Panc1 (cell line): ENCODE measurements around the gene MSRB1. TPM values are rescaled to one million over a fixed set of nuclear protein-coding genes. Genes with fewer than 3 reads are reported as not detected.

ENCODE experiments used
- ATAC-seq: fragments of 200-7000 bp; cut with Tn5 transposase; 2 replicates; pipeline ENCODE4 v1.9.1; 2020; ENCODE audit warnings: mild to moderate bottlenecking, moderate library complexity
- BruUV-seq: library from RNA; stranded (reverse); fragments of 400-500 nt; replicated peaks from 2 replicates; lab custom pipeline; 2021; lab: Mats Ljungman, UMichigan
- CTCF ChIA-PET: fragments of 300-600 bp; sonication (Branson Sonifier 250); formaldehyde crosslinking; loops from one replicate; lab custom pipeline; 2022; ENCODE audit warnings: antibody characterized with exemption; lab: Charles Lee
- POLR2A ChIA-PET: fragments of 300-600 bp; sonication (Branson Sonifier 250); formaldehyde crosslinking; loops from one replicate; lab custom pipeline; 2022; ENCODE audit warnings: antibody characterized with exemption; lab: Charles Lee
- DNase-seq: peaks from one replicate; pipeline ENCODE4 v3.0.0-alpha.2; 2010; ENCODE audit warnings: low read depth, low spot score
- H3K27ac ChIP-seq: 2 replicates; pipeline ENCODE4 v1.5.1; 2011; ENCODE audit warnings: mild to moderate bottlenecking, low read length, inconsistent platforms
- H3K27me3 ChIP-seq: fragments of 200-500 bp; sonication (Bioruptor generic); 2 replicates; pipeline ENCODE4 v1.6.0; 2014; ENCODE audit warnings: low read length, inconsistent platforms; ENCODE audit not compliant: control insufficient read depth, insufficient read depth
- H3K36me3 ChIP-seq: fragments of 200-500 bp; sonication (Bioruptor generic); 2 replicates; pipeline ENCODE4 v1.5.1; 2014; ENCODE audit warnings: inconsistent platforms, mild to moderate bottlenecking, low read length, moderate library complexity; ENCODE audit not compliant: control insufficient read depth, insufficient read depth
- H3K4me1 ChIP-seq: 2 replicates; pipeline ENCODE4 v1.5.1; 2011; ENCODE audit warnings: inconsistent platforms, mild to moderate bottlenecking, low read length, moderate library complexity; ENCODE audit not compliant: control insufficient read depth, insufficient read depth
- H3K4me3 ChIP-seq, 2 experiments: 2 replicates each; pipeline ENCODE4 v1.5.1; 2011 to 2012; ENCODE audit warnings: low read depth in 2 of 2, low read length in 2 of 2, mild to moderate bottlenecking in 2 of 2, inconsistent platforms in 1 of 2, moderate library complexity in 1 of 2
- H3K9me3 ChIP-seq: fragments of 200-500 bp; sonication (Bioruptor generic); 2 replicates; pipeline ENCODE4 v1.5.1; 2014; ENCODE audit warnings: low read depth, mild to moderate bottlenecking, inconsistent platforms, low read length, moderate library complexity; ENCODE audit not compliant: control insufficient read depth, insufficient read depth
- CTCF ChIP-seq: fragments of 450-650 bp; IDR thresholded peaks from 2 replicates; pipeline ENCODE4 v1.5.1; 2017; ENCODE audit warnings: mild to moderate bottlenecking
- POLR2AphosphoS5 ChIP-seq: IDR thresholded peaks from 2 replicates; pipeline ENCODE4 v1.6.1; 2012; ENCODE audit warnings: mild to moderate bottlenecking, low read depth, low read length, moderate library complexity
- REST ChIP-seq, 2 experiments: IDR thresholded peaks; 2 replicates each; pipeline ENCODE4 v1.6.1; 2011 to 2012; ENCODE audit warnings: low read depth in 2 of 2, control low read depth in 1 of 2, low read length in 1 of 2, mild to moderate bottlenecking in 1 of 2, moderate library complexity in 1 of 2; ENCODE audit not compliant: insufficient read depth in 1 of 2
- SIN3A ChIP-seq: IDR thresholded peaks from 2 replicates; pipeline ENCODE4 v1.6.1; 2012; ENCODE audit warnings: low read depth, mild to moderate bottlenecking, low read length, moderate library complexity, borderline replicate concordance; ENCODE audit not compliant: insufficient read depth
- TCF7L2 ChIP-seq: IDR thresholded peaks from 2 replicates; pipeline ENCODE4 v1.6.1; 2011; ENCODE audit warnings: mild to moderate bottlenecking, low read depth, low read length, inconsistent platforms
- in situ Hi-C: cut with HindIII; loops from 2 replicates; pipeline ENCODE4 v1.10.0; 2016; ENCODE audit warnings: low sequenced_read_pairs, low pct_unique_long_range_greater_than_20kb
- intact Hi-C: fragments of 100-400 bp; cut with micrococcal nuclease; formaldehyde crosslinking; loops from one replicate; pipeline ENCODE4 v1.10.0; 2022; ENCODE audit not compliant: unreplicated experiment
- total RNA-seq: library from RNA; stranded (reverse); gene quantifications from one replicate; pipeline ENCODE4 v1.2.1, GENCODE V29; 2021; ENCODE audit not compliant: unreplicated experiment

The MSRB1 gene
- total RNA-seq, 1 experiment from 2014 or later = 25.3 TPM

GRCh38 chr16:1991135-1991551 lies 48.1 kb upstream of the MSRB1 start:
- Histone ChIP-seq H3K36me3 (no peaks in the 10 kb centered on the region), H3K27ac (no peak overlapping the region), H3K9me3 (no peaks in the 10 kb centered on the region), H3K4me1 (peaks cover 15% of the 10 kb centered on the region; the same call in 1 of the 2 replicates), H3K27me3 (no peaks in the 10 kb centered on the region), H3K4me3 (peak overlapping the region in 1 of 2 experiments; percentile 67; a peak in 1 of 4 replicates)
- ChIA-PET CTCF (no interaction called here), POLR2A (interaction anchor here (0.6 kb wide), 1 partner anchor 50 kb away, joined by 5 read pairs; no protein-coding TSS in a partner anchor)
- intact Hi-C loops = no loop called here
- in situ Hi-C loops = no loop called here
- DNase-seq (no peak), ATAC-seq (no peak)
- BruUV-seq = no TSS peak
- no peak for TF ChIP-seq TCF7L2
- no peak for TF ChIP-seq SIN3A
- no peak for TF ChIP-seq POLR2AphosphoS5
- no peak for TF ChIP-seq REST (IDR thresholded peaks at IDR 0.05; ENCODE audit: insufficient read depth in 1 of 2, low read depth in 2 of 2, low read length in 1 of 2)
- no peak for TF ChIP-seq CTCF

DNA sequence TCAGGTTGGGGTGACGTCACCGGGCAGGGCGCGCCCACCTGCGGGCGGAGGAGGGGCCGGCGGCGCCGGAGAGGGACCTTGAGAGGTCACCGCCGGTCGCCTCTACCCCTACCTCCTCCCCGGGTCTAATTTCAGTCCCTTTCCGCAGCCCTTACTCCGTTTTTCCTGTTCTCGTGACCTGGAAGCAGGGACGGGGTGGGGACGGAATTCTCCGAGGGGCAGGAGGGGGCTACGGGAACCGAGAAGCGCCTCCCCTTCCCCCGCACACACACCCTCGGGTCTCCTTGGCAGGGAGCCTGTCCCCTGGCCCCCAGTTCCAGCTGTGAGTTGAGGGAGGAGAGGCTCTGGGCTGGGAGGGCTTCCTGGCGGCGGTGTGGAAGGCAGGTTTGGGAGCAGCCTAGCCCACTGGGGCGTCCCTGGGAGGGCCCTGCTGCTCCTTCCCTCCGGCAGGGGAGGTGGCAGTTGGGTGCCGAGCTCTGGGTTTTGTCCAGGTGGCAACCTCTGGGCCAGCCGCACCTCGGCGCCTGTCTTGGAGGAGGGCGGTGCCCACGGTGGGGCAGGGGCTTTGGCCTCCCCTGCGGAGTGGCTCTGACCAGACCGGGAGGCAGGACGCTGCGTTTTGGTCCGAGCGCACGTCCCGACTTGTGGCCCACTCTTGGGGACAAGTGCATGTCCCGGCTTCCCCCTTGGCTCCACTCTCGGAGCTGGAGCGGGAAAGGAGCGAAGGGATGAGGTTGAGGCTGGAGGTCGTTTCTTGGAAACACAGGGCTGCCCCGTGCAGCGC lies 47.5 kb upstream of the MSRB1 start:
- ChIA-PET CTCF (no interaction called here), POLR2A (interaction anchor here (0.6 kb wide), 1 partner anchor 51 kb away, joined by 5 read pairs; no protein-coding TSS in a partner anchor)
- Histone ChIP-seq H3K27me3 (no peaks in the 10 kb centered on the region), H3K36me3 (no peaks in the 10 kb centered on the region), H3K4me3 (peak overlapping the region; percentile 50 to 67), H3K27ac (peak overlapping the region; percentile 61; the same call in 1 of the 2 replicates), H3K9me3 (no peaks in the 10 kb centered on the region), H3K4me1 (peaks cover 18% of the 10 kb centered on the region)
- no peak for TF ChIP-seq CTCF
- no peak for TF ChIP-seq TCF7L2
- no peak for TF ChIP-seq SIN3A
- TF ChIP-seq POLR2AphosphoS5 = no peak
- no peak for TF ChIP-seq REST (IDR thresholded peaks at IDR 0.05; ENCODE audit: insufficient read depth in 1 of 2, low read depth in 2 of 2, low read length in 1 of 2)
- in situ Hi-C loops = no loop called here
- intact Hi-C loops = no loop called here
- no TSS peak for BruUV-seq
- ATAC-seq = peak; percentile 13; the same call in 1 of the 2 replicates
- no peak for DNase-seq
